ENCODE results near the gene CALHM6.

The CALHM6 gene

GRCh38 chr6:116497113-116497676, 36.0 kb downstream of the CALHM6 start:
- TF ChIP-seq, protein P1, sequence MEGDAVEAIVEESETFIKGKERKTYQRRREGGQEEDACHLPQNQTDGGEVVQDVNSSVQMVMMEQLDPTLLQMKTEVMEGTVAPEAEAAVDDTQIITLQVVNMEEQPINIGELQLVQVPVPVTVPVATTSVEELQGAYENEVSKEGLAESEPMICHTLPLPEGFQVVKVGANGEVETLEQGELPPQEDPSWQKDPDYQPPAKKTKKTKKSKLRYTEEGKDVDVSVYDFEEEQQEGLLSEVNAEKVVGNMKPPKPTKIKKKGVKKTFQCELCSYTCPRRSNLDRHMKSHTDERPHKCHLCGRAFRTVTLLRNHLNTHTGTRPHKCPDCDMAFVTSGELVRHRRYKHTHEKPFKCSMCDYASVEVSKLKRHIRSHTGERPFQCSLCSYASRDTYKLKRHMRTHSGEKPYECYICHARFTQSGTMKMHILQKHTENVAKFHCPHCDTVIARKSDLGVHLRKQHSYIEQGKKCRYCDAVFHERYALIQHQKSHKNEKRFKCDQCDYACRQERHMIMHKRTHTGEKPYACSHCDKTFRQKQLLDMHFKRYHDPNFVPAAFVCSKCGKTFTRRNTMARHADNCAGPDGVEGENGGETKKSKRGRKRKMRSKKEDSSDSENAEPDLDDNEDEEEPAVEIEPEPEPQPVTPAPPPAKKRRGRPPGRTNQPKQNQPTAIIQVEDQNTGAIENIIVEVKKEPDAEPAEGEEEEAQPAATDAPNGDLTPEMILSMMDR (IDR thresholded peaks at IDR 0.05; ENCODE audit: low read depth, low read length, missing control alignments) = no peak
- no peak overlapping the region for H3K4me3 ChIP-seq (ENCODE audit: low read depth, low read length)
- no peak for DNase-seq (ENCODE audit: low read depth)
- in situ Hi-C loops (cut with HindIII; ENCODE audit: low sequenced_read_pairs) = no loop called here

- TF ChIP-seq, protein P1 (IDR thresholded peaks at IDR 0.05; ENCODE audit: low read depth, low read length, missing control alignments) = no peak
- no peak overlapping the region for H3K4me3 ChIP-seq (ENCODE audit: low read depth, low read length)
- in situ Hi-C loops (cut with HindIII; ENCODE audit: low sequenced_read_pairs) = no loop called here
- DNase-seq (ENCODE audit: low read depth) = no peak
These were observed 39.8 kb downstream of the CALHM6 start for GRCh38 chr6:116500969-116501433.

GRCh38 chr6:116507324-116507723, 46.1 kb downstream of the CALHM6 start:
- in situ Hi-C loops (cut with HindIII; ENCODE audit: low sequenced_read_pairs) = no loop called here
- no peak overlapping the region for H3K4me3 ChIP-seq (ENCODE audit: low read depth, low read length)
- DNase-seq (ENCODE audit: low read depth) = no peak
- TF ChIP-seq, protein P1 (IDR thresholded peaks at IDR 0.05; ENCODE audit: low read depth, low read length, missing control alignments) = no peak

GRCh38 chr6:116508527-116508926, 47.4 kb downstream of the CALHM6 start:
- TF ChIP-seq, protein P1 (IDR thresholded peaks at IDR 0.05; ENCODE audit: low read depth, low read length, missing control alignments) = no peak
- no peak overlapping the region for H3K4me3 ChIP-seq (ENCODE audit: low read depth, low read length)
- no peak for DNase-seq (ENCODE audit: low read depth)
- in situ Hi-C loops (cut with HindIII; ENCODE audit: low sequenced_read_pairs) = no loop called here

DNA sequence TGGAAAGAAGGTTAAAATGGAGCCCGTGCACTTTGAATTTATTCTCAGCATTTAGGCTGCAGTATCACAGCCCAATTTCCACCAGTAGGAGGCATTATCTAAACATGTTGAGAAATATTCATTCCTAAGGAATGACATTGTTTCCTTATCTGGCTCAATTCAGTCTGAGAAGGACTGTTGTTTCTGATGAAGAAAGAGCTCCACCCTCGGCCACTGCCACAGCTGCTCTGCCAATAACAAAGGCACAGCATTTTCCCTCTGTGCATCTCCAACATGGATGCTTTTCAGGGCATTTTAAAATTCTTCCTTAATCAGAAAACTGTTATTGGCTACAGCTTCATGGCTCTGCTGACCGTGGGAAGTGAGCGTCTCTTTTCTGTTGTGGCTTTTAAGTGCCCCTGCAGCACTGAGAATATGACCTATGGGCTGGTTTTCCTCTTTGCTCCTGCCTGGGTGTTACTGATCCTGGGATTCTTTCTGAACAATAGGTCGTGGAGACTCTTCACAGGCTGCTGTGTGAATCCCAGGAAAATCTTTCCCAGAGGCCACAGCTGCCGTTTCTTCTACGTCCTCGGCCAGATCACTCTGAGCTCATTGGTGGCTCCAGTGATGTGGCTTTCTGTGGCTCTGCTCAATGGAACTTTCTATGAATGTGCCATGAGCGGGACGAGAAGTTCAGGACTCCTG, 50.4 kb downstream of the CALHM6 start, which contains the start of gene CALHM5:
CALHM5 (plus strand) TSS at position 216 of the 687 bp plus-strand sequence; CDS start at position 274, 58 bp downstream.
- H3K4me3 ChIP-seq (ENCODE audit: low read depth, low read length) = peak within 1 kb of the TSS; percentile 31
- TF ChIP-seq, protein P1 (IDR thresholded peaks at IDR 0.05; ENCODE audit: low read depth, low read length, missing control alignments) = peak; percentile 57
- peak; percentile 62 for DNase-seq (ENCODE audit: low read depth)
- in situ Hi-C loops (cut with HindIII; ENCODE audit: low sequenced_read_pairs) = no loop called here

- DNase-seq (ENCODE audit: low read depth) = no peak
- TF ChIP-seq, protein P1 (IDR thresholded peaks at IDR 0.05; ENCODE audit: low read depth, low read length, missing control alignments) = no peak
- peak overlapping the region; percentile 31 for H3K4me3 ChIP-seq (ENCODE audit: low read depth, low read length)
- in situ Hi-C loops (cut with HindIII; ENCODE audit: low sequenced_read_pairs) = no loop called here
These were observed 51.0 kb downstream of the CALHM6 start for GRCh38 chr6:116512111-116512559.

All from astrocyte of the cerebellum (primary cell).